ENCODE data around the gene MAST3.

DNA sequence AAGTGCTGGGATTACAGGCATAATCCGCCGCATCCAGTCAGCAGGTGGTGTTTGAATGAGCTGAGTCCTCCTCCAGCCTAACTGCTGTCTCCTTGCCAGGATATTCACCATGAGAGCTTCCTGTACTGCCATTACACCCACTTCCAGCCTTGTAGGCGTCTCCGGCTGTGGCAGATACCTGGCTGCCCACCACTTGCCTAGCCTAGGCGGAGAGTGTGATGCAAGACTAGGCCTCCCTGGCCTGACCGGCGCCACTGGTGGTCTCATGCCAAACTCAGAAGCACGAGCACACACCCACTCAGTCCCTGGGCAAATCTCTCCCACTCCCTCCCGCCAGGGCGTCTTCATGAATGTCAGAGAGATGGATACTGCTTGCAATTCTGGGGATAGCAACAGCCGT is 27.4 kb upstream of the MAST3 start:
- TF ChIP-seq POLR2AphosphoS5 (IDR thresholded peaks at IDR 0.05) = no peak
- TF ChIP-seq, protein P1, sequence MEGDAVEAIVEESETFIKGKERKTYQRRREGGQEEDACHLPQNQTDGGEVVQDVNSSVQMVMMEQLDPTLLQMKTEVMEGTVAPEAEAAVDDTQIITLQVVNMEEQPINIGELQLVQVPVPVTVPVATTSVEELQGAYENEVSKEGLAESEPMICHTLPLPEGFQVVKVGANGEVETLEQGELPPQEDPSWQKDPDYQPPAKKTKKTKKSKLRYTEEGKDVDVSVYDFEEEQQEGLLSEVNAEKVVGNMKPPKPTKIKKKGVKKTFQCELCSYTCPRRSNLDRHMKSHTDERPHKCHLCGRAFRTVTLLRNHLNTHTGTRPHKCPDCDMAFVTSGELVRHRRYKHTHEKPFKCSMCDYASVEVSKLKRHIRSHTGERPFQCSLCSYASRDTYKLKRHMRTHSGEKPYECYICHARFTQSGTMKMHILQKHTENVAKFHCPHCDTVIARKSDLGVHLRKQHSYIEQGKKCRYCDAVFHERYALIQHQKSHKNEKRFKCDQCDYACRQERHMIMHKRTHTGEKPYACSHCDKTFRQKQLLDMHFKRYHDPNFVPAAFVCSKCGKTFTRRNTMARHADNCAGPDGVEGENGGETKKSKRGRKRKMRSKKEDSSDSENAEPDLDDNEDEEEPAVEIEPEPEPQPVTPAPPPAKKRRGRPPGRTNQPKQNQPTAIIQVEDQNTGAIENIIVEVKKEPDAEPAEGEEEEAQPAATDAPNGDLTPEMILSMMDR (IDR thresholded peaks at IDR 0.05; ENCODE audit: poor library complexity, severe bottlenecking) = no peak
- no peak for TF ChIP-seq EZH2 (IDR thresholded peaks at IDR 0.05; ENCODE audit: borderline replicate concordance, insufficient read depth, low read length, poor library complexity, severe bottlenecking)
- TF ChIP-seq, protein P2, sequence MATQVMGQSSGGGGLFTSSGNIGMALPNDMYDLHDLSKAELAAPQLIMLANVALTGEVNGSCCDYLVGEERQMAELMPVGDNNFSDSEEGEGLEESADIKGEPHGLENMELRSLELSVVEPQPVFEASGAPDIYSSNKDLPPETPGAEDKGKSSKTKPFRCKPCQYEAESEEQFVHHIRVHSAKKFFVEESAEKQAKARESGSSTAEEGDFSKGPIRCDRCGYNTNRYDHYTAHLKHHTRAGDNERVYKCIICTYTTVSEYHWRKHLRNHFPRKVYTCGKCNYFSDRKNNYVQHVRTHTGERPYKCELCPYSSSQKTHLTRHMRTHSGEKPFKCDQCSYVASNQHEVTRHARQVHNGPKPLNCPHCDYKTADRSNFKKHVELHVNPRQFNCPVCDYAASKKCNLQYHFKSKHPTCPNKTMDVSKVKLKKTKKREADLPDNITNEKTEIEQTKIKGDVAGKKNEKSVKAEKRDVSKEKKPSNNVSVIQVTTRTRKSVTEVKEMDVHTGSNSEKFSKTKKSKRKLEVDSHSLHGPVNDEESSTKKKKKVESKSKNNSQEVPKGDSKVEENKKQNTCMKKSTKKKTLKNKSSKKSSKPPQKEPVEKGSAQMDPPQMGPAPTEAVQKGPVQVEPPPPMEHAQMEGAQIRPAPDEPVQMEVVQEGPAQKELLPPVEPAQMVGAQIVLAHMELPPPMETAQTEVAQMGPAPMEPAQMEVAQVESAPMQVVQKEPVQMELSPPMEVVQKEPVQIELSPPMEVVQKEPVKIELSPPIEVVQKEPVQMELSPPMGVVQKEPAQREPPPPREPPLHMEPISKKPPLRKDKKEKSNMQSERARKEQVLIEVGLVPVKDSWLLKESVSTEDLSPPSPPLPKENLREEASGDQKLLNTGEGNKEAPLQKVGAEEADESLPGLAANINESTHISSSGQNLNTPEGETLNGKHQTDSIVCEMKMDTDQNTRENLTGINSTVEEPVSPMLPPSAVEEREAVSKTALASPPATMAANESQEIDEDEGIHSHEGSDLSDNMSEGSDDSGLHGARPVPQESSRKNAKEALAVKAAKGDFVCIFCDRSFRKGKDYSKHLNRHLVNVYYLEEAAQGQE (IDR thresholded peaks at IDR 0.05; ENCODE audit: borderline replicate concordance) = no peak
- no peak for TF ChIP-seq EP300 (conservative IDR thresholded peaks at IDR 0.05; ENCODE audit: poor library complexity, severe bottlenecking)
- no peak for TF ChIP-seq TAF1 (IDR thresholded peaks at IDR 0.05; ENCODE audit: low read depth)
- no peak for TF ChIP-seq SMC3 (conservative IDR thresholded peaks at IDR 0.05; ENCODE audit: poor library complexity)
- no peak for TF ChIP-seq MXI1 (conservative IDR thresholded peaks at IDR 0.05; ENCODE audit: poor library complexity, severe bottlenecking)
- TF ChIP-seq RAD21 (conservative IDR thresholded peaks at IDR 0.05) = no peak
